ENCODE data around the gene EPHB1. TPM values are rescaled to one million over a fixed set of nuclear protein-coding genes. Genes with fewer than 3 reads are reported as not detected.

Gene EPHB1
- total RNA-seq, 1 experiment from 2014 or later: 0.11 TPM

DNA sequence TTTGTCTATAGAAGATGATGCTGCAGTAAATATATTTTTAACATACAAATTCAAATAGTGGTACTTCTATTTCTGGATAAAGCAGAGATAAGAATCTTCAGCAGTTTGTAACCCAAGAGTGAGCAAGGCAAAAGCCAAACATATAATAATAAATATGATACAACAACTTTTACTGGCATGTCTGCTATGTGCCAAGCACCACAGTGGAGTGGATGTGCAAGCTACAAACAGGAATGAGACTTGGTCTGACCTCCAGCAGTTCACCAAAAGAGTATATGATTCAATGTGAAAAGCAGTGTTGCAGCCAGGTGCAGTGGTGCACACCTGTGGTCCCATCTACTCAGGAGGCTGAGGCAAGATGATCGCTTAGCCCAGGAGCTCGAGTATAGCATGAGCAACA lies 395.6 kb downstream of the EPHB1 start:
- CTCF ChIA-PET: no interaction called here
- no peak for DNase-seq (ENCODE audit: low spot score)
- Histone ChIP-seq H3K27me3 (replicated peaks; ENCODE audit: insufficient read depth, low read depth, low read length, poor library complexity) (no peaks in the 10 kb centered on the region), H3K4me3 (ENCODE audit: low read depth, low read length, poor library complexity, severe bottlenecking) (no peak overlapping the region), H3K9me3 (ENCODE audit: low read depth, low read length, poor library complexity, severe bottlenecking) (no peaks in the 10 kb centered on the region), H3K36me3 (ENCODE audit: insufficient read depth, low read length, poor library complexity, severe bottlenecking) (no peaks in the 10 kb centered on the region), H3K27ac (ENCODE audit: low read depth, low read length, poor library complexity, severe bottlenecking) (no peak overlapping the region), H3K4me1 (ENCODE audit: insufficient read depth, low read length, poor library complexity, severe bottlenecking) (no peaks in the 10 kb centered on the region)
- no TSS peak for BruUV-seq (replicated peaks)
- TF ChIP-seq, protein P1, sequence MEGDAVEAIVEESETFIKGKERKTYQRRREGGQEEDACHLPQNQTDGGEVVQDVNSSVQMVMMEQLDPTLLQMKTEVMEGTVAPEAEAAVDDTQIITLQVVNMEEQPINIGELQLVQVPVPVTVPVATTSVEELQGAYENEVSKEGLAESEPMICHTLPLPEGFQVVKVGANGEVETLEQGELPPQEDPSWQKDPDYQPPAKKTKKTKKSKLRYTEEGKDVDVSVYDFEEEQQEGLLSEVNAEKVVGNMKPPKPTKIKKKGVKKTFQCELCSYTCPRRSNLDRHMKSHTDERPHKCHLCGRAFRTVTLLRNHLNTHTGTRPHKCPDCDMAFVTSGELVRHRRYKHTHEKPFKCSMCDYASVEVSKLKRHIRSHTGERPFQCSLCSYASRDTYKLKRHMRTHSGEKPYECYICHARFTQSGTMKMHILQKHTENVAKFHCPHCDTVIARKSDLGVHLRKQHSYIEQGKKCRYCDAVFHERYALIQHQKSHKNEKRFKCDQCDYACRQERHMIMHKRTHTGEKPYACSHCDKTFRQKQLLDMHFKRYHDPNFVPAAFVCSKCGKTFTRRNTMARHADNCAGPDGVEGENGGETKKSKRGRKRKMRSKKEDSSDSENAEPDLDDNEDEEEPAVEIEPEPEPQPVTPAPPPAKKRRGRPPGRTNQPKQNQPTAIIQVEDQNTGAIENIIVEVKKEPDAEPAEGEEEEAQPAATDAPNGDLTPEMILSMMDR (conservative IDR thresholded peaks at IDR 0.05; ENCODE audit: low read depth, low read length): no peak
- TF ChIP-seq EZH2 (IDR thresholded peaks at IDR 0.05; ENCODE audit: borderline replicate concordance, low read depth, low read length, poor library complexity, severe bottlenecking): no peak
- POLR2A ChIA-PET (ENCODE audit: low non-redundant PET): no interaction called here
- intact Hi-C loops (cut with micrococcal nuclease; ENCODE audit: unreplicated experiment): no loop called here

DNA sequence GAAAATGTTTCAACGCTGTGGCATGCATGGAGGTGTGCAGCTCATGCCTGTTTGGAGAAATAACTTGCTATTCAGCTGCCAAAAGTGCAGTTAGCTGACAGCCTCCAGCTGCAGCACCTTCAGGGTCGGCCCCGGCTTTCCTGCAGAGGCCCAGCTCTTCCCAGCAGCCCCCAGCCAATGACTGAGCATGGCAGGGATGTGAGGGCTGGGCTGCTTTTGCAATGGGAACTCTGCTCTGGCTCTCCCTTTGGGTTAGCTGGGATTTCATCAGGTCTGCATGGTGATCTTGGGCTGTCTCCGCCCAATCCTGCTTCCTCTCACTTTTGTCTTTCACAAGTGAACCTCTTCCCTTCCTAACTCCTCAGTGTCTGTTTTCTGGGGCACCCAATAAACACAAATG lies 396.6 kb downstream of the EPHB1 start:
- BruUV-seq (replicated peaks): no TSS peak
- CTCF ChIA-PET: no interaction called here
- no peaks in the 10 kb centered on the region for H3K4me1 ChIP-seq (ENCODE audit: insufficient read depth, low read length, poor library complexity, severe bottlenecking)

DNA sequence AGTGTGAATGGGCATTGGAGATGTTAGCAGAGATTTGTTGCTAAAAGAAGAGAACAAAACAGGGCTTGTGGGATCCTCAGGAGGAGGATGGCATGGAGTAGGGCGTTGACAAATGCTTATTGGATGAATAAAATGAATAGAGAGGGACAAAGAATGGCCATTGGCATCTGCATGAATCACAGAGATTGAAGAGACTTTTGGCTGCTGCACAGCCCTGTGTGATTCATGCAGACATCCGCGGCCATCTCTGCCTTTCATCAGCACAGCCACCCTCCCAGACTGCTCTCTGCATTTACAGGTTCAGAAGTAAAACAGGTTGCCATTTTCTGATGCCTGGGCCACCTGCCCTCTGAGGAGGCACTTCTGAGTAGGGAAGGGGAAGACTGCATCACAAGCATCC lies 397.9 kb downstream of the EPHB1 start:
- Histone ChIP-seq H3K9me3 (ENCODE audit: low read depth, low read length, poor library complexity, severe bottlenecking) (no peaks in the 10 kb centered on the region), H3K27ac (ENCODE audit: low read depth, low read length, poor library complexity, severe bottlenecking) (no peak overlapping the region), H3K4me1 (ENCODE audit: insufficient read depth, low read length, poor library complexity, severe bottlenecking) (no peaks in the 10 kb centered on the region), H3K4me3 (ENCODE audit: low read depth, low read length, poor library complexity, severe bottlenecking) (no peak overlapping the region), H3K27me3 (replicated peaks; ENCODE audit: insufficient read depth, low read depth, low read length, poor library complexity) (no peaks in the 10 kb centered on the region), H3K36me3 (ENCODE audit: insufficient read depth, low read length, poor library complexity, severe bottlenecking) (no peaks in the 10 kb centered on the region)
- BruUV-seq (replicated peaks): no TSS peak
- TF ChIP-seq EZH2 (IDR thresholded peaks at IDR 0.05; ENCODE audit: borderline replicate concordance, low read depth, low read length, poor library complexity, severe bottlenecking): no peak
- TF ChIP-seq, protein P1 (conservative IDR thresholded peaks at IDR 0.05; ENCODE audit: low read depth, low read length): no peak
- ChIA-PET CTCF (no interaction called here), POLR2A (ENCODE audit: low non-redundant PET) (no interaction called here)
- intact Hi-C loops (cut with micrococcal nuclease; ENCODE audit: unreplicated experiment): no loop called here
- no peak for DNase-seq (ENCODE audit: low spot score)

More for the DNA sequence above, 396.6 kb downstream of the EPHB1 start:
- H3K36me3 ChIP-seq (ENCODE audit: insufficient read depth, low read length, poor library complexity, severe bottlenecking): no peaks in the 10 kb centered on the region
- H3K27ac ChIP-seq (ENCODE audit: low read depth, low read length, poor library complexity, severe bottlenecking): no peak overlapping the region
- intact Hi-C loops (cut with micrococcal nuclease; ENCODE audit: unreplicated experiment): no loop called here
- H3K4me3 ChIP-seq (ENCODE audit: low read depth, low read length, poor library complexity, severe bottlenecking): no peak overlapping the region
- TF ChIP-seq, protein P1 (conservative IDR thresholded peaks at IDR 0.05; ENCODE audit: low read depth, low read length): no peak
- no peak for TF ChIP-seq EZH2 (IDR thresholded peaks at IDR 0.05; ENCODE audit: borderline replicate concordance, low read depth, low read length, poor library complexity, severe bottlenecking)
- DNase-seq (ENCODE audit: low spot score): no peak
- H3K9me3 ChIP-seq (ENCODE audit: low read depth, low read length, poor library complexity, severe bottlenecking): no peaks in the 10 kb centered on the region
- POLR2A ChIA-PET (ENCODE audit: low non-redundant PET): no interaction called here
- H3K27me3 ChIP-seq (replicated peaks; ENCODE audit: insufficient read depth, low read depth, low read length, poor library complexity): no peaks in the 10 kb centered on the region

Data from A673 (cell line).